IMR-90 (cell line): ENCODE data around the gene TMPRSS3. TPM values are rescaled to one million over a fixed set of nuclear protein-coding genes. Genes with fewer than 3 reads are reported as not detected.

Experiments
- ATAC-seq: fragments of 200-7000 bp; cut with Tn5 transposase; 2 replicates; pipeline ENCODE4 v1.9.1; 2020; ENCODE audit warnings: low read depth, mild to moderate bottlenecking, moderate library complexity
- BruUV-seq: library from RNA; stranded (reverse); fragments of 400-500 nt; replicated peaks from 2 replicates; lab custom pipeline; 2021; lab: Mats Ljungman, UMichigan
- CTCF ChIA-PET: fragments of 300-600 bp; formaldehyde crosslinking; extraction: SDS; loops from one replicate; lab custom pipeline; 2021; ENCODE audit warnings: antibody characterized with exemption; lab: Yijun Ruan, JAX
- POLR2A ChIA-PET: fragments of 300-600 bp; sonication (Branson Sonifier 250); formaldehyde crosslinking; loops from one replicate; lab custom pipeline; 2022; ENCODE audit warnings: antibody characterized with exemption; ENCODE audit not compliant: unreplicated experiment; lab: Charles Lee
- DNase-seq: peaks from one replicate; pipeline ENCODE4 v3.0.0; 2013
- H2AFZ ChIP-seq: replicated peaks from 2 replicates; pipeline ENCODE3; 2013; ENCODE audit warnings: low read length, mild to moderate bottlenecking; ENCODE audit not compliant: poor library complexity
- H2AK5ac ChIP-seq: 2 replicates; pipeline ENCODE4 v1.6.1; 2013; ENCODE audit warnings: low read depth, low read length, inconsistent platforms
- H2AK9ac ChIP-seq: replicated peaks from 2 replicates; pipeline ENCODE3; 2013; ENCODE audit warnings: mild to moderate bottlenecking, low read depth, low read length, moderate library complexity; ENCODE audit not compliant: poor library complexity
- H2BK120ac ChIP-seq: 2 replicates; pipeline ENCODE4 v1.6.1; 2013; ENCODE audit warnings: low read depth, low read length, inconsistent platforms
- H2BK15ac ChIP-seq: 3 replicates; pipeline ENCODE4 v1.6.1; 2013; ENCODE audit warnings: low read depth, low read length, inconsistent platforms
- H2BK20ac ChIP-seq: 2 replicates; pipeline ENCODE4 v1.6.1; 2013; ENCODE audit warnings: low read depth, mild to moderate bottlenecking, inconsistent platforms, low read length, moderate library complexity
- H2BK5ac ChIP-seq: 2 replicates; pipeline ENCODE4 v1.6.1; 2013; ENCODE audit warnings: mild to moderate bottlenecking, low read depth, low read length, inconsistent platforms; ENCODE audit not compliant: poor library complexity, severe bottlenecking
- H3K14ac ChIP-seq: replicated peaks from 2 replicates; pipeline ENCODE4 v1.6.1; 2013; ENCODE audit warnings: low read depth, low read length, inconsistent platforms
- H3K18ac ChIP-seq: 2 replicates; pipeline ENCODE4 v1.6.1; 2013; ENCODE audit warnings: low read depth, low read length, control low read depth
- H3K23ac ChIP-seq: 2 replicates; pipeline ENCODE4 v1.6.1; 2013; ENCODE audit warnings: low read depth, low read length, inconsistent platforms
- H3K27ac ChIP-seq: 2 replicates; pipeline ENCODE4 v1.5.1; 2013; ENCODE audit warnings: mild to moderate bottlenecking, control low read depth, low read length; ENCODE audit not compliant: insufficient read depth
- H3K27me3 ChIP-seq: 2 replicates; pipeline ENCODE4 v1.6.1; 2013; ENCODE audit warnings: low read length; ENCODE audit not compliant: control insufficient read depth, insufficient read depth
- H3K36me3 ChIP-seq: 2 replicates; pipeline ENCODE4 v1.6.1; 2013; ENCODE audit warnings: low read length, mixed read lengths; ENCODE audit not compliant: control insufficient read depth, insufficient read depth
- H3K4ac ChIP-seq: 2 replicates; pipeline ENCODE4 v1.6.1; 2013; ENCODE audit warnings: low read depth, low read length, inconsistent platforms
- H3K4me1 ChIP-seq: 2 replicates; pipeline ENCODE4 v1.6.1; 2013; ENCODE audit warnings: low read length, mixed read lengths; ENCODE audit not compliant: control insufficient read depth, insufficient read depth
- H3K4me2 ChIP-seq: 2 replicates; pipeline ENCODE4 v1.6.1; 2013; ENCODE audit warnings: low read depth, mild to moderate bottlenecking, control low read depth, low read length, moderate library complexity
- H3K4me3 ChIP-seq: 2 replicates; pipeline ENCODE4 v1.5.1; 2013; ENCODE audit warnings: low read depth, mild to moderate bottlenecking, control low read depth, low read length, moderate library complexity; ENCODE audit not compliant: insufficient read depth
- H3K56ac ChIP-seq: 2 replicates; pipeline ENCODE4 v1.6.1; 2013; ENCODE audit warnings: low read length, inconsistent platforms; ENCODE audit not compliant: insufficient read depth; ENCODE audit errors: extremely low read depth
- H3K79me1 ChIP-seq, 2 experiments: 2 replicates each; pipeline ENCODE4 v1.6.1; 2013; ENCODE audit warnings: low read length in 2 of 2, inconsistent platforms in 1 of 2, low read depth in 1 of 2
- H3K9ac ChIP-seq: 2 replicates; pipeline ENCODE4 v1.6.1; 2013; ENCODE audit warnings: low read depth, low read length, control low read depth
- H3K9me1 ChIP-seq: 2 replicates; pipeline ENCODE4 v1.6.1; 2013; ENCODE audit warnings: low read length, inconsistent platforms; ENCODE audit not compliant: insufficient read depth
- H3K9me3 ChIP-seq: 2 replicates; pipeline ENCODE4 v1.6.1; 2013; ENCODE audit warnings: low read length; ENCODE audit not compliant: control insufficient read depth, insufficient read depth
- H4K20me1 ChIP-seq: 2 replicates; pipeline ENCODE4 v1.6.1; 2013; ENCODE audit warnings: low read length, inconsistent platforms; ENCODE audit not compliant: insufficient read depth
- H4K5ac ChIP-seq: 2 replicates; pipeline ENCODE4 v1.6.1; 2013; ENCODE audit warnings: mild to moderate bottlenecking, low read depth, low read length, control low read depth
- H4K8ac ChIP-seq, 2 experiments: 2 replicates each; pipeline ENCODE4 v1.6.1; 2013; ENCODE audit warnings: low read depth in 2 of 2, low read length in 2 of 2, control low read depth in 1 of 2, inconsistent platforms in 1 of 2
- H4K91ac ChIP-seq: 2 replicates; pipeline ENCODE4 v1.6.1; 2013; ENCODE audit warnings: low read depth, low read length, inconsistent platforms; ENCODE audit not compliant: insufficient read depth
- BHLHE40 ChIP-seq: fragments of 150-350 bp; IDR thresholded peaks from 2 replicates; pipeline ENCODE4 v1.6.1; 2016; ENCODE audit warnings: mild to moderate bottlenecking, low read depth, low read length
- CEBPB ChIP-seq: IDR thresholded peaks from 2 replicates; pipeline ENCODE4 v1.6.1; 2012; ENCODE audit warnings: low read depth, low read length, improper control_type of control experiment
- CHD1 ChIP-seq: IDR thresholded peaks from 2 replicates; pipeline ENCODE4 v1.6.1; 2012; ENCODE audit warnings: low read depth, low read length, improper control_type of control experiment
- FOS ChIP-seq: fragments of 150-350 bp; IDR thresholded peaks from 2 replicates; pipeline ENCODE4 v1.6.1; 2016; ENCODE audit warnings: low read depth, low read length
- MAFK ChIP-seq: IDR thresholded peaks from 2 replicates; pipeline ENCODE4 v1.6.1; 2012; ENCODE audit warnings: low read depth, low read length, improper control_type of control experiment
- MAZ ChIP-seq: IDR thresholded peaks from 2 replicates; pipeline ENCODE4 v1.6.1; 2012; ENCODE audit warnings: low read depth, mild to moderate bottlenecking, low read length, improper control_type of control experiment, moderate library complexity, borderline replicate concordance
- MXI1 ChIP-seq: IDR thresholded peaks from 2 replicates; pipeline ENCODE4 v1.6.1; 2012; ENCODE audit warnings: low read depth, mild to moderate bottlenecking, low read length, moderate library complexity, borderline replicate concordance
- NFE2L2 ChIP-seq: fragments of 150-350 bp; IDR thresholded peaks from 2 replicates; pipeline ENCODE4 v1.6.1; 2016; ENCODE audit warnings: low read depth, mild to moderate bottlenecking, low read length
- POLR2A ChIP-seq: IDR thresholded peaks from 2 replicates; pipeline ENCODE4 v1.6.1; 2012; ENCODE audit warnings: mild to moderate bottlenecking, low read depth, low read length
- RAD21 ChIP-seq: IDR thresholded peaks from 2 replicates; pipeline ENCODE4 v1.6.1; 2012; ENCODE audit warnings: low read length, improper control_type of control experiment
- RCOR1 ChIP-seq: IDR thresholded peaks from 2 replicates; pipeline ENCODE4 v1.6.1; 2012; ENCODE audit warnings: mild to moderate bottlenecking, low read length, improper control_type of control experiment; ENCODE audit not compliant: insufficient replicate concordance
- RFX5 ChIP-seq: IDR thresholded peaks from 2 replicates; pipeline ENCODE4 v1.8.0; 2012; ENCODE audit warnings: low read depth, mild to moderate bottlenecking, low read length, moderate library complexity
- SMC3 ChIP-seq: fragments of 150-350 bp; IDR thresholded peaks from 2 replicates; pipeline ENCODE4 v1.6.1; 2016; ENCODE audit warnings: low read depth, mild to moderate bottlenecking, antibody characterized with exemption, low read length, moderate library complexity
- WGBS, 2 experiments: methylation state at CpG; one replicate each; pipeline versions ENCODE4 v1.1.5 to v1.1.7; 2013; ENCODE audit warnings: missing lambda C conversion rate in 2 of 2; ENCODE audit not compliant: insufficient read length in 1 of 2; ENCODE audit errors: extremely low coverage in 2 of 2; 5-methylcytosine and 5-hydroxymethylcytosine counted together
- dilution Hi-C: fragments of 300-500 bp; cut with HindIII; formaldehyde crosslinking; loops from one replicate; pipeline ENCODE4 v1.14.3; 2018; ENCODE audit warnings: low sequenced_read_pairs; ENCODE audit not compliant: unreplicated experiment
- in situ Hi-C: fragments of 300-500 bp; cut with MboI; formaldehyde crosslinking; loops from 3 replicates; pipeline ENCODE4 v1.14.3; 2019; ENCODE audit warnings: low sequenced_read_pairs, inconsistent platforms, mixed read lengths
- intact Hi-C: fragments of 100-400 bp; cut with micrococcal nuclease; formaldehyde crosslinking; loops from 2 replicates; pipeline ENCODE4 v1.10.0; 2022
- polyA plus RNA-seq, 3 experiments: library from polyadenylated mRNA; depleted of rRNA; stranded (reverse); fragments of >200 nt; gene quantifications; 2 replicates each; pipeline ENCODE4 v1.2.3, GENCODE V29; 2012; ENCODE audit warnings: low replicate concordance in 1 of 3
- total RNA-seq: library from RNA; depleted of rRNA; stranded (reverse); fragments of >200 nt; gene quantifications from 2 replicates; pipeline ENCODE4 v1.2.3, GENCODE V29; 2012
- TF ChIP-seq, protein P1 (sequence below): fragments of 150-350 bp; IDR thresholded peaks from 2 replicates; pipeline ENCODE4 v1.6.1; 2016; ENCODE audit warnings: low read depth, mild to moderate bottlenecking, low read length, moderate library complexity, borderline replicate concordance
- TF ChIP-seq, protein P2 (sequence below): fragments of 150-350 bp; IDR thresholded peaks from 2 replicates; pipeline ENCODE4 v1.6.1; 2017; ENCODE audit warnings: mild to moderate bottlenecking, antibody characterized with exemption, low read length, low read depth

The TMPRSS3 gene
- total and polyA plus RNA-seq, 2 of the 4 experiments (the other 2 are of a cell fraction), result not detected

GRCh38 chr21:42370894-42371654 is 24.8 kb downstream of the TMPRSS3 start:
- H3K9me1 ChIP-seq, result no peaks in the 10 kb centered on the region
- CTCF ChIA-PET, result no interaction called here
- H2AK5ac ChIP-seq, result no peak overlapping the region
- no peaks in the 10 kb centered on the region for H3K79me1 ChIP-seq
- H2BK5ac ChIP-seq, result no peak overlapping the region
- H3K4ac ChIP-seq, result no peak overlapping the region
- H3K4me3 ChIP-seq, result no peak overlapping the region
- H2AFZ ChIP-seq, result no peak overlapping the region
- no peaks in the 10 kb centered on the region for H4K20me1 ChIP-seq
- no peak overlapping the region for H4K5ac ChIP-seq
- WGBS, 2 experiments, result 53% methylated on average over 14 of the region's 18 CpGs; no CpG with 5 or more reads in 1 of the 2 experiments
- H2BK15ac ChIP-seq, result no peak overlapping the region
- no peak overlapping the region for H2AK9ac ChIP-seq
- H2BK20ac ChIP-seq, result no peak overlapping the region
- no peak overlapping the region for H4K91ac ChIP-seq
- no peaks in the 10 kb centered on the region for H3K4me1 ChIP-seq
- H3K18ac ChIP-seq, result no peak overlapping the region
- peaks cover 17% of the 10 kb centered on the region; the same call in 1 of the 2 replicates for H3K27me3 ChIP-seq
- H3K4me2 ChIP-seq, result no peak overlapping the region
- POLR2A ChIA-PET, result no interaction called here
- H3K23ac ChIP-seq, result no peak overlapping the region
- no peak overlapping the region for H3K9ac ChIP-seq
- H2BK120ac ChIP-seq, result no peak overlapping the region
- dilution Hi-C loops, result no loop called here
- H3K9me3 ChIP-seq, result no peaks in the 10 kb centered on the region
- BruUV-seq, result no TSS peak
- no peak overlapping the region for H3K56ac ChIP-seq
- in situ Hi-C loops, result no loop called here
- no peak overlapping the region for H3K14ac ChIP-seq
- no peak overlapping the region for H3K27ac ChIP-seq
- no peaks in the 10 kb centered on the region for H3K36me3 ChIP-seq
- TF ChIP-seq RAD21, result no peak
- no peak for TF ChIP-seq MAFK
- TF ChIP-seq SMC3, result no peak
- TF ChIP-seq, protein P1, sequence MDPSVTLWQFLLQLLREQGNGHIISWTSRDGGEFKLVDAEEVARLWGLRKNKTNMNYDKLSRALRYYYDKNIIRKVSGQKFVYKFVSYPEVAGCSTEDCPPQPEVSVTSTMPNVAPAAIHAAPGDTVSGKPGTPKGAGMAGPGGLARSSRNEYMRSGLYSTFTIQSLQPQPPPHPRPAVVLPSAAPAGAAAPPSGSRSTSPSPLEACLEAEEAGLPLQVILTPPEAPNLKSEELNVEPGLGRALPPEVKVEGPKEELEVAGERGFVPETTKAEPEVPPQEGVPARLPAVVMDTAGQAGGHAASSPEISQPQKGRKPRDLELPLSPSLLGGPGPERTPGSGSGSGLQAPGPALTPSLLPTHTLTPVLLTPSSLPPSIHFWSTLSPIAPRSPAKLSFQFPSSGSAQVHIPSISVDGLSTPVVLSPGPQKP, result no peak
- TF ChIP-seq MAZ, result no peak
- TF ChIP-seq CEBPB, result no peak
- TF ChIP-seq BHLHE40, result no peak
- no peak for TF ChIP-seq FOS
- no peak for TF ChIP-seq RFX5
- no peak for TF ChIP-seq NFE2L2
- TF ChIP-seq RCOR1, result no peak
- no peak for TF ChIP-seq CHD1
- TF ChIP-seq POLR2A, result no peak
- no peak for TF ChIP-seq MXI1
- TF ChIP-seq, protein P2, sequence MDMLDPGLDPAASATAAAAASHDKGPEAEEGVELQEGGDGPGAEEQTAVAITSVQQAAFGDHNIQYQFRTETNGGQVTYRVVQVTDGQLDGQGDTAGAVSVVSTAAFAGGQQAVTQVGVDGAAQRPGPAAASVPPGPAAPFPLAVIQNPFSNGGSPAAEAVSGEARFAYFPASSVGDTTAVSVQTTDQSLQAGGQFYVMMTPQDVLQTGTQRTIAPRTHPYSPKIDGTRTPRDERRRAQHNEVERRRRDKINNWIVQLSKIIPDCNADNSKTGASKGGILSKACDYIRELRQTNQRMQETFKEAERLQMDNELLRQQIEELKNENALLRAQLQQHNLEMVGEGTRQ, result no peak
- H4K8ac ChIP-seq, result no peak overlapping the region
- ATAC-seq (no peak), DNase-seq (no peak)
- intact Hi-C loops, result no loop called here
